A172 (cell line): ENCODE results near the gene RRP12. TPM values are rescaled to one million over a fixed set of nuclear protein-coding genes. Genes with fewer than 3 reads are reported as not detected.
"Not testable (repeated sequence)": the region's sequence is repeated elsewhere in the genome, so short reads cannot be mapped to it uniquely, and the experiment has no call there.

ENCODE experiments used
- DNase-seq: peaks from one replicate; pipeline ENCODE4 v3.0.0-alpha.2; 2015; ENCODE audit warnings: low spot score
- total RNA-seq: library from RNA; depleted of rRNA; stranded (reverse); fragments of >200 nt; shearing (Covaris generic); gene quantifications from 2 replicates; pipeline ENCODE4 v1.2.3, GENCODE V29; 2014

The RRP12 gene
- total RNA-seq, 1 experiment from 2014 or later, result 47.9 TPM

GRCh38 chr10:97367126-97367649 lies 34.0 kb downstream of the RRP12 start:
- DNase-seq, result no peak

GRCh38 chr10:97366572-97366971 lies 34.6 kb downstream of the RRP12 start:
- DNase-seq, result no peak

- DNase-seq, result no peak
These were observed 35.3 kb downstream of the RRP12 start for GRCh38 chr10:97365761-97366351.

- no peak for DNase-seq
These were observed 38.1 kb downstream of the RRP12 start for GRCh38 chr10:97363071-97363470.

- no peak for DNase-seq
These were observed 38.7 kb downstream of the RRP12 start for GRCh38 chr10:97362310-97363033.

- no peak for DNase-seq
These were observed 39.6 kb downstream of the RRP12 start for GRCh38 chr10:97361537-97361901.

- no peak for DNase-seq
These were observed 40.2 kb downstream of the RRP12 start for GRCh38 chr10:97360705-97361536.

GRCh38 chr10:97358781-97359180 lies 42.4 kb downstream of the RRP12 start:
- DNase-seq, result no peak

GRCh38 chr10:97358349-97358748 lies 42.8 kb downstream of the RRP12 start:
- no peak for DNase-seq

- DNase-seq, result no peak
These were observed 44.2 kb downstream of the RRP12 start for GRCh38 chr10:97356918-97357317.

- no peak for DNase-seq
These were observed 44.7 kb downstream of the RRP12 start for GRCh38 chr10:97356318-97356914.

- no peak for DNase-seq
These were observed 45.6 kb downstream of the RRP12 start for GRCh38 chr10:97355571-97355975.

- DNase-seq, result no peak
These were observed 47.2 kb downstream of the RRP12 start for GRCh38 chr10:97353945-97354344.

- DNase-seq, result no peak
These were observed 51.2 kb downstream of the RRP12 start for GRCh38 chr10:97349752-97350513.

GRCh38 chr10:97347317-97347716 lies 53.8 kb downstream of the RRP12 start:
- DNase-seq, result no peak

GRCh38 chr10:97343664-97344063 lies 57.5 kb downstream of the RRP12 start:
- not testable (repeated sequence) for DNase-seq

- no peak for DNase-seq
These were observed 59.7 kb downstream of the RRP12 start for GRCh38 chr10:97341416-97341815.

GRCh38 chr10:97338041-97338440 lies 63.1 kb downstream of the RRP12 start:
- DNase-seq, result no peak

- DNase-seq, result no peak
These were observed 64.0 kb downstream of the RRP12 start for GRCh38 chr10:97336942-97337831.

- DNase-seq, result no peak
These were observed 64.7 kb downstream of the RRP12 start for GRCh38 chr10:97336446-97336845.
